Erythroblast (primary cell): ENCODE results near the gene NFX1.

ENCODE experiments used
- GATA1 ChIP-seq: IDR thresholded peaks from 2 replicates; pipeline ENCODE4 v1.6.1; 2011; ENCODE audit warnings: low read depth, mild to moderate bottlenecking, control low read depth, low read length, moderate library complexity
- POLR2A ChIP-seq: IDR thresholded peaks from 2 replicates; pipeline ENCODE4 v1.6.1; 2011; ENCODE audit warnings: mild to moderate bottlenecking, low read length

DNA sequence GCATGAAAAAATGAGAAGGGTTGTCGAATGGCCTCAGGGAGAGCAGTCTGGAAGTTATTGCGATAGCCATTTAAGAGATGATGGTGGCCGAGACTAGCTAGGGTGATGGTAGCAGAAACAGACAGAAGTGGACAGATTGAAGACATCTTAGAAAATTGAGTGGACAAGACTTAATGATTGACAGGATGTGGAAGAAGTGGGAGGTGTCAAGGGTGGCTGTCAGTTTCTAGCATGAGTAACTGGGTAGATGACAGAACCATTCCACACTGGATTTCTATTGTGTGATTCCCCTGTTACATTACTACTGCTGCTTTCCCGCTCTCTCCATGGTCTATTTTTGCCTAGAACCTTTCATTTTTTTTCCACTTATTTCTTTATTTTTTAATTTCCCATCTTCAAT, 12.8 kb upstream of the NFX1 start:
- TF ChIP-seq POLR2A (no peak), GATA1 (no peak)
